Fibroblast of lung (primary cell): ENCODE measurements around the gene TYRP1. TPM values are rescaled to one million over a fixed set of nuclear protein-coding genes. Genes with fewer than 3 reads are reported as not detected.

Experiments
- DNase-seq, 2 donors: peaks; one replicate each; pipeline versions ENCODE4 v3.0.0 to v3.0.0-alpha.2; 2010; ENCODE audit warnings: low read depth in 2 of 2
- H2AFZ ChIP-seq: 2 replicates; pipeline ENCODE4 v1.5.1; 2012; ENCODE audit warnings: low read length, control low read depth, inconsistent platforms
- H3K27ac ChIP-seq: 2 replicates; pipeline ENCODE4 v1.5.1; 2011; ENCODE audit warnings: low read length, control low read depth; ENCODE audit not compliant: insufficient read depth
- H3K27me3 ChIP-seq: 2 replicates; pipeline ENCODE4 v1.5.1; 2011; ENCODE audit warnings: mild to moderate bottlenecking, low read length; ENCODE audit not compliant: control insufficient read depth, insufficient read depth
- H3K36me3 ChIP-seq: 2 replicates; pipeline ENCODE4 v1.5.1; 2011; ENCODE audit warnings: low read length; ENCODE audit not compliant: control insufficient read depth, insufficient read depth
- H3K4me1 ChIP-seq: 2 replicates; pipeline ENCODE4 v1.5.1; 2011; ENCODE audit warnings: low read length; ENCODE audit not compliant: control insufficient read depth, insufficient read depth; ENCODE audit errors: extremely low read depth
- H3K4me2 ChIP-seq: 2 replicates; pipeline ENCODE4 v1.5.1; 2011; ENCODE audit warnings: low read length, control low read depth; ENCODE audit not compliant: insufficient read depth; ENCODE audit errors: extremely low read depth
- H3K4me3 ChIP-seq, 4 experiments: fragments of 200-600 bp in 1 of 4; sonication (generic) in 1 of 4; replicated peaks in 1 of 4; 2 replicates each; pipeline ENCODE4 v1.5.1; 2011 to 2016; ENCODE audit warnings: low read length in 4 of 4, low read depth in 3 of 4, mild to moderate bottlenecking in 3 of 4, control low read depth in 2 of 4, inconsistent platforms in 1 of 4, mixed read lengths in 1 of 4; ENCODE audit not compliant: insufficient read depth in 1 of 4; ENCODE audit errors: control extremely low read depth in 1 of 4
- H3K79me2 ChIP-seq: 2 replicates; pipeline ENCODE4 v1.5.1; 2012; ENCODE audit warnings: mild to moderate bottlenecking, low read length, inconsistent platforms; ENCODE audit not compliant: control insufficient read depth, insufficient read depth
- H3K9ac ChIP-seq: 2 replicates; pipeline ENCODE4 v1.5.1; 2011; ENCODE audit warnings: mild to moderate bottlenecking, low read length, control low read depth; ENCODE audit not compliant: insufficient read depth
- H3K9me3 ChIP-seq: 2 replicates; pipeline ENCODE4 v1.5.1; 2012; ENCODE audit warnings: low read depth, low read length; ENCODE audit not compliant: control insufficient read depth, insufficient read depth
- H4K20me1 ChIP-seq: 2 replicates; pipeline ENCODE4 v1.5.1; 2011; ENCODE audit warnings: low read length; ENCODE audit not compliant: control insufficient read depth, insufficient read depth; ENCODE audit errors: extremely low read depth
- CTCF ChIP-seq, 2 donors: IDR thresholded peaks in 1 of 2; conservative IDR thresholded peaks in 1 of 2; 1 replicate in 1 of 2; 2 replicates in 1 of 2; pipeline ENCODE4 v1.5.1; 2011 to 2012; ENCODE audit warnings: low read length in 2 of 2, control low read depth in 1 of 2, inconsistent platforms in 1 of 2, low read depth in 1 of 2, mild to moderate bottlenecking in 1 of 2
- EZH2 ChIP-seq: IDR thresholded peaks from 2 replicates; pipeline ENCODE4 v1.5.1; 2012; ENCODE audit warnings: low read length, control low read depth, mild to moderate bottlenecking; ENCODE audit errors: missing control alignments
- polyA plus RNA-seq, 2 donors: library from polyadenylated mRNA; depleted of rRNA in 1 of 2; stranded (reverse) in 1 of 2; unstranded in 1 of 2; fragments of >200 nt; gene quantifications; 2 replicates each; pipeline ENCODE4 v1.2.1, GENCODE V29; 2011 to 2012; ENCODE audit warnings: missing spikeins in 1 of 2
- total RNA-seq: library from RNA; depleted of rRNA; stranded (reverse); fragments of >200 nt; gene quantifications from 2 replicates; pipeline ENCODE4 v1.2.1, GENCODE V29; 2014

The TYRP1 gene
- total and polyA plus RNA-seq, 2 donors (not counting 1 experiment from before 2014, with no cell fraction given), result 0.11 to 0.17 TPM

- H3K4me1 ChIP-seq, result no peaks in the 10 kb centered on the region
- no peak overlapping the region for H3K27ac ChIP-seq
- no peak for DNase-seq
- no peak overlapping the region for H3K9ac ChIP-seq
- no peak overlapping the region for H3K4me2 ChIP-seq
- H3K79me2 ChIP-seq, result no peaks in the 10 kb centered on the region
- no peak overlapping the region for H2AFZ ChIP-seq
- H4K20me1 ChIP-seq, result no peaks in the 10 kb centered on the region
- no peaks in the 10 kb centered on the region for H3K9me3 ChIP-seq
- H3K36me3 ChIP-seq, result no peaks in the 10 kb centered on the region
- no peaks in the 10 kb centered on the region for H3K27me3 ChIP-seq
- H3K4me3 ChIP-seq, result no peak overlapping the region
- TF ChIP-seq EZH2 (no peak), CTCF (conservative IDR thresholded peaks at IDR 0.05 in 1 of 2, IDR thresholded peaks at IDR 0.05 in 1 of 2; ENCODE audit: low read depth in 1 of 2, low read length in 2 of 2) (no peak)
Measured at GRCh38 chr9:12753931-12754330, 60.7 kb downstream of the TYRP1 start.

GRCh38 chr9:12759761-12760160 is 66.6 kb downstream of the TYRP1 start:
- H3K36me3 ChIP-seq, result no peaks in the 10 kb centered on the region
- no peaks in the 10 kb centered on the region for H3K9me3 ChIP-seq
- no peak overlapping the region for H3K27ac ChIP-seq
- TF ChIP-seq EZH2 (no peak), CTCF (conservative IDR thresholded peaks at IDR 0.05 in 1 of 2, IDR thresholded peaks at IDR 0.05 in 1 of 2; ENCODE audit: low read depth in 1 of 2, low read length in 2 of 2) (no peak)
- H4K20me1 ChIP-seq, result no peaks in the 10 kb centered on the region
- H3K79me2 ChIP-seq, result no peaks in the 10 kb centered on the region
- DNase-seq, result peak; percentile 47 to 70
- H2AFZ ChIP-seq, result peak overlapping the region; percentile 47
- H3K9ac ChIP-seq, result no peak overlapping the region
- H3K4me2 ChIP-seq, result peak overlapping the region; percentile 19
- H3K4me3 ChIP-seq, result no peak overlapping the region
- no peaks in the 10 kb centered on the region for H3K4me1 ChIP-seq
- no peaks in the 10 kb centered on the region for H3K27me3 ChIP-seq

Other genes starting within 250 kb of the TYRP1 start
- 87.6 and 94.1 TPM in 2 replicates for gene LURAP1L, start 81.6 kb downstream of the TYRP1 start, total RNA-seq
- gene LURAP1L, start 81.6 kb downstream of the TYRP1 start, polyA plus RNA-seq, result 26.0 and 39.9 TPM in 2 replicates